Activated T-helper 17 cell treated with anti-CD3 and anti-CD28 coated beads, Interleukin-2, amount 50 U/mL, for 72 hours (primary cell): ENCODE results near the gene ECE2. TPM values are rescaled to one million over a fixed set of nuclear protein-coding genes. Genes with fewer than 3 reads are reported as not detected.

Experiments
- ATAC-seq: fragments of 150-1000 bp; cut with Tn5 transposase; replicated peaks from 2 replicates; pipeline ENCODE4 v1.10.0; 2021; ENCODE audit warnings: mild to moderate bottlenecking, moderate library complexity
- H3K27ac Mint-ChIP-seq: one replicate; pipeline ENCODE4 v1.8.0; 2022; ENCODE audit warnings: mixed read lengths
- H3K27me3 Mint-ChIP-seq: one replicate; pipeline ENCODE4 v1.8.0; 2022; ENCODE audit warnings: mixed read lengths
- H3K36me3 Mint-ChIP-seq: one replicate; pipeline ENCODE4 v1.8.0; 2022; ENCODE audit warnings: low read depth, mild to moderate bottlenecking, mixed read lengths
- H3K4me1 Mint-ChIP-seq: one replicate; pipeline ENCODE4 v1.8.0; 2022; ENCODE audit warnings: mixed read lengths
- H3K4me3 Mint-ChIP-seq: one replicate; pipeline ENCODE4 v1.8.0; 2022; ENCODE audit warnings: mild to moderate bottlenecking, mixed read lengths
- H3K9me3 Mint-ChIP-seq: one replicate; pipeline ENCODE4 v1.8.0; 2022; ENCODE audit warnings: mixed read lengths
- total RNA-seq, 2 donors: library from RNA; stranded (reverse); gene quantifications; one replicate each; pipeline ENCODE4 v1.2.3, GENCODE V29; 2022

ECE2 gene
- total RNA-seq, 2 donors from 2014 or later, result not detected

GRCh38 chr3:184306341-184306972, 30.6 kb downstream of the ECE2 start:
- Mint-ChIP-seq H3K4me1 (no peaks in the 10 kb centered on the region), H3K36me3 (peaks cover 88% of the 10 kb centered on the region), H3K9me3 (no peaks in the 10 kb centered on the region), H3K27me3 (no peaks in the 10 kb centered on the region), H3K27ac (peak overlapping the region; percentile 40), H3K4me3 (no peak overlapping the region)
- no peak for ATAC-seq

DNA sequence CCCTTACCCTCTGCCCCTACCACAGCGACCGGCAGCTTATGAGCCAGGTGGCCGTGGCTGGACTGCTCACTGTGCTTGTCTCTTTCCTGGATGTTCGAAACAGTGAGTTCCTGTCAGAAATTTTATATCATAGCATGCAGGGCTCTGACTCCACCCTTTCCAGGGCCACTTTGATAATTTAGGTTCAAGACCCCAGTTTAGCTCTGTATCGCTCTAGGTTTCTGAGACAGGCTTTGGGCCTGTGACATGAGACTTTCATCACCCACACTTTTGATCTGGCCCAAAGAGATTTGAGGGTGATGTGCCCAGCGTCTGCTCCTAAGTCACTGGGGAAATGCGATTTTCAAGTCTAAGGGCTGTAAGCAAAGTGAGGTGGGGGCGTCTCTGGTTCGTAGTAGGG, 32.1 kb downstream of the ECE2 start:
- Mint-ChIP-seq H3K4me3 (no peak overlapping the region), H3K36me3 (peaks cover 73% of the 10 kb centered on the region), H3K27me3 (no peaks in the 10 kb centered on the region), H3K9me3 (no peaks in the 10 kb centered on the region), H3K27ac (peak overlapping the region; percentile 63), H3K4me1 (no peaks in the 10 kb centered on the region)
- ATAC-seq, result no peak

GRCh38 chr3:184308744-184309143, 32.9 kb downstream of the ECE2 start:
- Mint-ChIP-seq H3K9me3 (no peaks in the 10 kb centered on the region), H3K27ac (peak overlapping the region; percentile 63), H3K4me1 (no peaks in the 10 kb centered on the region), H3K27me3 (no peaks in the 10 kb centered on the region), H3K36me3 (peaks cover 65% of the 10 kb centered on the region), H3K4me3 (no peak overlapping the region)
- no peak for ATAC-seq

- Mint-ChIP-seq H3K36me3 (peaks cover 55% of the 10 kb centered on the region), H3K9me3 (no peaks in the 10 kb centered on the region), H3K4me1 (peaks cover 5% of the 10 kb centered on the region), H3K27ac (peak overlapping the region; percentile 9), H3K4me3 (no peak overlapping the region), H3K27me3 (no peaks in the 10 kb centered on the region)
- no peak for ATAC-seq
These were observed 35.8 kb downstream of the ECE2 start for GRCh38 chr3:184311633-184312032.

DNA sequence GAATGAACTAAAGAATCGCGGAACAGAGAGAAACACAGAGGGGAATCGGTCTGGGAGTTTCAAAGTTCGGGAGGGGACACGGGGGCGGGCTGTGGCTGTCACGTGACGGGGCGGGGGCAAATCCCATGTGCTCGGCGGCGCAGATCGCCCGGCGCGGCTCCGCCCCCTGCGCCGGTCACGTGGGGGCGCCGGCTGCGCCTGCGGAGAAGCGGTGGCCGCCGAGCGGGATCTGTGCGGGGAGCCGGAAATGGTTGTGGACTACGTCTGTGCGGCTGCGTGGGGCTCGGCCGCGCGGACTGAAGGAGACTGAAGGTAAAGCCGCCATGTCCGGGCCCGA, 38.5 kb downstream of the ECE2 start, which contains the start of gene EIF4G1:
EIF4G1 (plus strand) TSS at position 244 of the 337 bp plus-strand sequence. CDS start 1,191 bp downstream, outside the sequence.
- Mint-ChIP-seq H3K4me1 (peaks cover 22% of the 10 kb centered on the region), H3K4me3 (peak within 1 kb of the TSS; percentile 80), H3K9me3 (no peaks in the 10 kb centered on the region), H3K27me3 (no peaks in the 10 kb centered on the region), H3K36me3 (peaks cover 54% of the 10 kb centered on the region), H3K27ac (peak within 1 kb of the TSS; percentile 85)
- peak; percentile 95 for ATAC-seq

DNA sequence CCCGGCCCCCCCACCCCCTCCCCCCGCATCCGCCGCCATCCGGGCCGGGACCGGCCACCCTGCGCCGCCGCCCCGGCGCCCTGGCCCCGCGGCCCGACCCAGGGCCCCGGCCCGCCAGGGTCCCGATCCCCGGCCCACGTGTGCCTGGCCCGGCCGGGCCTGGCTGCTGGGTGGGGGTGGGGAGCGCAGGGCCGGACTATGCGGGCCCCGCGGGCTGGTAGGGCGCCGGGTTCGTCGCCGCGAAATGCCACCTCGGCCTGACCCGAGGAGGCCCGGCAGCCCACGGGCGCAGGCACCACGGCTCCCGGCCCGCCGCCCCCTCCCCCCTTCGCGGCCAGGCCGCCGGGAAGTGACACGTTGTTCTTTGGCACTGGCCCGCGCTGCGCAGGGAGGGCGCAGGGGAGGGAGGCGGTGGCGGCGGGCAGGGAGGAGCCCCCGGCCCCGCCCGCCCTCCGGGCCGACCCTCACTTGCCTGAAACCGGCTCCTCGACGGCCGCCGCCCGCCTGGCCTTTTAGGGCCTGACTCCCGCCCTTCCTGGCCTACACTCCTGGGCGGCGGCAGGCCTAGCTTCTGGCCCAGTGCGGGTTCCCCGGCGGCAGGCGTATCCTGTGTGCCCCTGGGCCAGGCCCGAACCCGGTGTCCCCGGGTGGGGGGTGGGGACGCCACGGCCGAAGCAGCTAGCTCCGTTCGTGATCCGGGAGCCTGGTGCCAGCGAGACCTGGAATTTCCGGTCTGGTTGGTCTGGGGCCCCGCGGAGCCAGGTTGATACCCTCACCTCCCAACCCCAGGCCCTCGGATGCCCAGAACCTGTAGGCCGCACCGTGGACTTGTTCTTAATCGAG, 39.1 kb downstream of the ECE2 start:
- H3K36me3 Mint-ChIP-seq, result peaks cover 54% of the 10 kb centered on the region
- H3K4me3 Mint-ChIP-seq, result peak overlapping the region; percentile 80
- ATAC-seq, result peak; percentile 48
- H3K27me3 Mint-ChIP-seq, result no peaks in the 10 kb centered on the region
- H3K4me1 Mint-ChIP-seq, result peaks cover 27% of the 10 kb centered on the region
- H3K27ac Mint-ChIP-seq, result peak overlapping the region; percentile 85
- no peaks in the 10 kb centered on the region for H3K9me3 Mint-ChIP-seq

DNA sequence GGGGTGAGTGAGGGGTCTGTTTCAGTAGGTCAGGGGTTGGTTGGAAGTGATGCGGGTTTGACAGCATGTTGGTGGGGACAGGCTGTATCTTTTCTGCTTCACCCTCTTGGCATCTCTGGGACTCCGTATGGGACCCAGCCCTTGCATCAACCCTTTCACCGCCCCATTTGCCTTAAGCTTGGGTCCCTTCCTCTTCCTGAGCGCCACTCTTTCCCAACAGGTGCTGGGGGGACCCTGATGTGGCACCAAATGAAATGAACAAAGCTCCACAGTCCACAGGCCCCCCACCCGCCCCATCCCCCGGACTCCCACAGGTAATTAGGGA, 39.7 kb downstream of the ECE2 start:
- H3K27ac Mint-ChIP-seq, result peak overlapping the region; percentile 85

GRCh38 chr3:184315871-184316661, 40.2 kb downstream of the ECE2 start:
- Mint-ChIP-seq H3K27ac (peak overlapping the region; percentile 85), H3K36me3 (peaks cover 63% of the 10 kb centered on the region), H3K4me3 (peak overlapping the region; percentile 80), H3K27me3 (no peaks in the 10 kb centered on the region), H3K4me1 (peaks cover 27% of the 10 kb centered on the region), H3K9me3 (no peaks in the 10 kb centered on the region)
- no peak for ATAC-seq

More for the DNA sequence above, 39.7 kb downstream of the ECE2 start:
- Mint-ChIP-seq H3K27me3 (no peaks in the 10 kb centered on the region), H3K4me1 (peaks cover 27% of the 10 kb centered on the region), H3K4me3 (peak overlapping the region; percentile 80), H3K9me3 (no peaks in the 10 kb centered on the region), H3K36me3 (peaks cover 57% of the 10 kb centered on the region)
- ATAC-seq, result no peak

DNA sequence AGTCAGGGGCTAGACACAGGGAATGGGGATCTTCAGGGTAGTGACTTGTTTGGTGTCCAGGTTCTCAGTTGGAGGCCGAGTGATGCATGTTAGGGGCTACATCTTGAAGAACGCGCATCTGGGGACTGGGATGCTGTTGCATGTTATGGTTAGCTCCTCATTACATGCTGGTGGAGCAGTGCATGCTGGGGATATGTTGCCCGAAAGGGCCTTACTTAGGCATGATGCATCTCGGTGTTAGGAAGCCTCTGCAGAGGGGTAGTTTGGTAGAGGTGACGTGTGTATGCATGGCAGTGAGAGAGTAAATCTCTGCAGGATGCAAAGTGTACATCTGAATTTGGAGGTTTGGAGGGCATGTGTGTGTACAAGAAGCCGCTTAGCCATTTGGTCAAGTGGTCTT, 41.0 kb downstream of the ECE2 start:
- Mint-ChIP-seq H3K4me1 (peaks cover 27% of the 10 kb centered on the region), H3K4me3 (peak overlapping the region; percentile 80), H3K9me3 (no peaks in the 10 kb centered on the region), H3K27ac (peak overlapping the region; percentile 85), H3K27me3 (no peaks in the 10 kb centered on the region), H3K36me3 (peaks cover 70% of the 10 kb centered on the region)
- no peak for ATAC-seq

- H3K36me3 Mint-ChIP-seq, result peaks cover 74% of the 10 kb centered on the region
- peaks cover 27% of the 10 kb centered on the region for H3K4me1 Mint-ChIP-seq
- peak overlapping the region; percentile 80 for H3K4me3 Mint-ChIP-seq
- ATAC-seq, result no peak
- no peaks in the 10 kb centered on the region for H3K9me3 Mint-ChIP-seq
- H3K27ac Mint-ChIP-seq, result peak overlapping the region; percentile 85
- no peaks in the 10 kb centered on the region for H3K27me3 Mint-ChIP-seq
These were observed 41.4 kb downstream of the ECE2 start for GRCh38 chr3:184317201-184317600.

DNA sequence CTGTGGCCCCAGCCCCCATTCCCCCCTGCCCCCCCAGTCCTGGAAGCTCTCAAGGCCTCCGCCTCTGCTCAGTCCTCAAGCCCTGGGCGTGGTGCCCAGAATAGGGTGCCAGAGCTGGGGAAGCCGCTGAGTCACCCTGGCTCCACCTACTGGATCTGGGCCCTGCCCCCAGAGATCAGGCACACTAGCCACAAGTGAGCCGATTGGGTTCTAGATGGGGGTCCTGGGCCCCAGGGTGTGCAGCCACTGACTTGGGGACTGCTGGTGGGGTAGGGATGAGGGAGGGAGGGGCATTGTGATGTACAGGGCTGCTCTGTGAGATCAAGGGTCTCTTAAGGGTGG, 44.3 kb downstream of the ECE2 start:
- no peaks in the 10 kb centered on the region for H3K9me3 Mint-ChIP-seq
- H3K4me1 Mint-ChIP-seq, result peaks cover 38% of the 10 kb centered on the region
- peak overlapping the region; percentile 20 for H3K27ac Mint-ChIP-seq

GRCh38 chr3:184321666-184322065, 45.8 kb downstream of the ECE2 start:
- no peak for ATAC-seq
- H3K4me1 Mint-ChIP-seq, result peaks cover 42% of the 10 kb centered on the region
- no peak overlapping the region for H3K4me3 Mint-ChIP-seq
- peaks cover 99% of the 10 kb centered on the region for H3K36me3 Mint-ChIP-seq
- peak overlapping the region; percentile 20 for H3K27ac Mint-ChIP-seq
- H3K27me3 Mint-ChIP-seq, result no peaks in the 10 kb centered on the region
- H3K9me3 Mint-ChIP-seq, result no peaks in the 10 kb centered on the region

More for the DNA sequence above, 44.3 kb downstream of the ECE2 start:
- no peak overlapping the region for H3K4me3 Mint-ChIP-seq
- H3K27me3 Mint-ChIP-seq, result no peaks in the 10 kb centered on the region
- peaks cover 97% of the 10 kb centered on the region for H3K36me3 Mint-ChIP-seq
- peak; percentile 68 for ATAC-seq

- peak overlapping the region; percentile 75 for H3K27ac Mint-ChIP-seq
- no peaks in the 10 kb centered on the region for H3K27me3 Mint-ChIP-seq
- H3K36me3 Mint-ChIP-seq, result peaks cover 99% of the 10 kb centered on the region
- no peak for ATAC-seq
- H3K4me3 Mint-ChIP-seq, result no peak overlapping the region
- no peaks in the 10 kb centered on the region for H3K9me3 Mint-ChIP-seq
- peaks cover 31% of the 10 kb centered on the region for H3K4me1 Mint-ChIP-seq
These were observed 47.1 kb downstream of the ECE2 start for GRCh38 chr3:184322731-184323487.

DNA sequence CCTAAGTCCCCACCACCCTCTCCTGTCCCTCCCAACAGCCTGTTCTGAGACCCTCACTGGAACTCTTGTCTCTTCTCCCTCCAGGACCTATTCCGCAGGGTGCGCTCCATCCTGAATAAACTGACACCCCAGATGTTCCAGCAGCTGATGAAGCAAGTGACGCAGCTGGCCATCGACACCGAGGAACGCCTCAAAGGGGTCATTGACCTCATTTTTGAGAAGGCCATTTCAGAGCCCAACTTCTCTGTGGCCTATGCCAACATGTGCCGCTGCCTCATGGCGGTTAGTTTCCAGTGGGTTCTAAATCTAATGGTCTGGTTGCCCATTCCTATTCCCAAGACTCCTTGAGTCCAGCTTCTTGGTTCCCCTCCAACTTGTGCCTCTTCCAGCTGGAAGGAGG, 47.9 kb downstream of the ECE2 start:
- Mint-ChIP-seq H3K27me3 (no peaks in the 10 kb centered on the region), H3K27ac (no peak overlapping the region), H3K36me3 (peaks cover 100% of the 10 kb centered on the region), H3K4me1 (peaks cover 33% of the 10 kb centered on the region), H3K9me3 (no peaks in the 10 kb centered on the region), H3K4me3 (no peak overlapping the region)
- ATAC-seq, result no peak
